GM23338 (cell line): ENCODE measurements around the gene SFT2D3. TPM values are rescaled to one million over a fixed set of nuclear protein-coding genes. Genes with fewer than 3 reads are reported as not detected.

Experiments used
- CTCF ChIP-seq, 2 experiments: fragments of 200-600 bp in 1 of 2; sonication (generic) in 1 of 2; conservative IDR thresholded peaks; 2 replicates each; pipeline versions ENCODE4 v1.5.1 to v1.6.1; 2016 to 2017; ENCODE audit warnings: antibody characterized with exemption in 2 of 2, low read depth in 2 of 2, mild to moderate bottlenecking in 2 of 2, moderate library complexity in 1 of 2
- polyA plus RNA-seq: library from polyadenylated mRNA; unstranded; fragments of >200 nt; fragmentation: Nextera tagmentation; extraction: Ambion mirVana; gene quantifications from 2 replicates; pipeline ENCODE4 v1.2.1, GENCODE V29; 2016
- total RNA-seq: library from RNA; depleted of rRNA; stranded (reverse); fragments of >200 nt; shearing (Covaris generic); gene quantifications from 2 replicates; pipeline ENCODE4 v1.2.3, GENCODE V29; 2014; rRNA removed

SFT2D3 gene
- total and polyA plus RNA-seq, 2 experiments from 2014 or later, result 13.7 TPM; not detected in 1

GRCh38 chr2:127754186-127754585, 52.9 kb downstream of the SFT2D3 start (continued):
- no peak for TF ChIP-seq CTCF (conservative IDR thresholded peaks at IDR 0.05; ENCODE audit: low read depth in 2 of 2)

Other genes starting within 250 kb of the SFT2D3 start
- gene IWS1, start 175.0 kb upstream of the SFT2D3 start, total RNA-seq, result 56.0 and 82.8 TPM in 2 replicates
- 84.4 and 97.2 TPM in 2 replicates for gene IWS1, start 175.0 kb upstream of the SFT2D3 start, polyA plus RNA-seq
- not detected in 2 replicates for gene MYO7B, start 165.8 kb upstream of the SFT2D3 start, total RNA-seq
- not detected in 2 replicates for gene MYO7B, start 165.8 kb upstream of the SFT2D3 start, polyA plus RNA-seq
- not detected in 2 replicates for gene GPR17, start 55.3 kb upstream of the SFT2D3 start, total RNA-seq
- not detected in 2 replicates for gene GPR17, start 55.3 kb upstream of the SFT2D3 start, polyA plus RNA-seq
- gene LIMS2, start 26.0 kb upstream of the SFT2D3 start, total RNA-seq, result 1.3 and 1.6 TPM in 2 replicates
- 2.6 and 3.5 TPM in 2 replicates for gene LIMS2, start 26.0 kb upstream of the SFT2D3 start, polyA plus RNA-seq
- 48.1 and 54.7 TPM in 2 replicates for gene WDR33, start 109.7 kb downstream of the SFT2D3 start, total RNA-seq
- 32.1 and 37.2 TPM in 2 replicates for gene WDR33, start 109.7 kb downstream of the SFT2D3 start, polyA plus RNA-seq
- 49.2 and 59.7 TPM in 2 replicates for gene POLR2D, start 156.7 kb downstream of the SFT2D3 start, total RNA-seq
- 23.3 and 25.4 TPM in 2 replicates for gene POLR2D, start 156.7 kb downstream of the SFT2D3 start, polyA plus RNA-seq
- gene AMMECR1L, start 184.5 kb downstream of the SFT2D3 start, total RNA-seq, result 17.7 and 20.5 TPM in 2 replicates
- gene AMMECR1L, start 184.5 kb downstream of the SFT2D3 start, polyA plus RNA-seq, result 7.8 and 7.9 TPM in 2 replicates